ENCODE data around the gene CCPG1. TPM values are rescaled to one million over a fixed set of nuclear protein-coding genes. Genes with fewer than 3 reads are reported as not detected.

Gene CCPG1
- polyA plus RNA-seq, 1 of the 3 experiments (the other 2 are of a cell fraction), result 10.5 TPM

DNA sequence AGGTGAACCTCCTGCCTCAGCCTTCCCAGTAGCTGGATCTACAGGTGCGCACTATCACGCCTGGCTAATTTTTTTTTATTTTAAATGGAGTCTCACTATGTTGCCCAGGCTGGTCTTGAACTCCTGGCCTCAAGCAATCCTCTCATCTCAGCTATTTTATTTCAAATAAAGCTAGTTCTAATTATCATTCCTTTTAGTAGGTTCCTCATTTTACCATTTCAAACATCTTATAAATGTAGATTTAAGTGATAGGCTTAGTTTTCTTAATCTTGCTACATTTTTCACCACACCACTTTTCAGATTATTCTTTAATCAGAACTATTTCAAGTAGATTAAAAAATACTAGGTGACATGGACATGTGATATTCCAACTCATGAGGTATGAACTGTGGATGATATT, 58.9 kb downstream of the CCPG1 start:
- Histone ChIP-seq H3K4me3 (ENCODE audit: low read depth in 2 of 2, low read length in 1 of 2) (no peak overlapping the region), H3K27ac (ENCODE audit: low read depth in 2 of 2, low read length in 1 of 2) (no peak overlapping the region), H3K9ac (no peak overlapping the region), H3K79me2 (ENCODE audit: insufficient read depth) (no peaks in the 10 kb centered on the region), H3K36me3 (replicated peaks in 1 of 2; ENCODE audit: control insufficient read depth in 1 of 2, insufficient read depth in 2 of 2, low read length in 1 of 2) (peaks cover 0 to 21% of the 10 kb centered on the region in 2 experiments), H3K4me2 (no peak overlapping the region), H4K20me1 (ENCODE audit: insufficient read depth) (no peaks in the 10 kb centered on the region), H3F3A (replicated peaks; ENCODE audit: insufficient read depth) (peaks cover 4% of the 10 kb centered on the region), H3K4me1 (ENCODE audit: control insufficient read depth in 1 of 2, insufficient read depth in 2 of 2, low read depth in 1 of 2, low read length in 1 of 2) (peaks cover under 1 to 1% of the 10 kb centered on the region in 2 experiments; a peak in 3 of 4 replicates), H3K9me2 (no peaks in the 10 kb centered on the region), H3K27me3 (ENCODE audit: insufficient read depth) (no peaks in the 10 kb centered on the region), H3K9me3 (no peaks in the 10 kb centered on the region), H2AFZ (ENCODE audit: low read depth) (no peak overlapping the region)
- POLR2A ChIA-PET, result no interaction called here
- TF ChIP-seq TCF12 (IDR thresholded peaks at IDR 0.05) (no peak), NFIC (IDR thresholded peaks at IDR 0.05; ENCODE audit: borderline replicate concordance) (no peak), TEAD4 (IDR thresholded peaks at IDR 0.05; ENCODE audit: borderline replicate concordance, insufficient read depth) (no peak), EP300 (IDR thresholded peaks at IDR 0.05; ENCODE audit: borderline replicate concordance in 1 of 2, low read depth in 1 of 2, low read length in 1 of 2) (no peak), FOXM1 (IDR thresholded peaks at IDR 0.05; ENCODE audit: low read depth) (no peak), RFX5 (IDR thresholded peaks at IDR 0.05; ENCODE audit: low read length) (no peak), MAX (IDR thresholded peaks at IDR 0.05; ENCODE audit: low read depth) (no peak), TAF1 (IDR thresholded peaks at IDR 0.05; ENCODE audit: borderline replicate concordance, low read depth, low read length) (no peak), ZBTB33 (IDR thresholded peaks at IDR 0.05; ENCODE audit: borderline replicate concordance, low read depth) (no peak), FOSL2 (IDR thresholded peaks at IDR 0.05; ENCODE audit: borderline replicate concordance, low read depth) (no peak), POLR2AphosphoS5 (IDR thresholded peaks at IDR 0.05; ENCODE audit: low read depth, low read length) (no peak)
- TF ChIP-seq, protein P1, sequence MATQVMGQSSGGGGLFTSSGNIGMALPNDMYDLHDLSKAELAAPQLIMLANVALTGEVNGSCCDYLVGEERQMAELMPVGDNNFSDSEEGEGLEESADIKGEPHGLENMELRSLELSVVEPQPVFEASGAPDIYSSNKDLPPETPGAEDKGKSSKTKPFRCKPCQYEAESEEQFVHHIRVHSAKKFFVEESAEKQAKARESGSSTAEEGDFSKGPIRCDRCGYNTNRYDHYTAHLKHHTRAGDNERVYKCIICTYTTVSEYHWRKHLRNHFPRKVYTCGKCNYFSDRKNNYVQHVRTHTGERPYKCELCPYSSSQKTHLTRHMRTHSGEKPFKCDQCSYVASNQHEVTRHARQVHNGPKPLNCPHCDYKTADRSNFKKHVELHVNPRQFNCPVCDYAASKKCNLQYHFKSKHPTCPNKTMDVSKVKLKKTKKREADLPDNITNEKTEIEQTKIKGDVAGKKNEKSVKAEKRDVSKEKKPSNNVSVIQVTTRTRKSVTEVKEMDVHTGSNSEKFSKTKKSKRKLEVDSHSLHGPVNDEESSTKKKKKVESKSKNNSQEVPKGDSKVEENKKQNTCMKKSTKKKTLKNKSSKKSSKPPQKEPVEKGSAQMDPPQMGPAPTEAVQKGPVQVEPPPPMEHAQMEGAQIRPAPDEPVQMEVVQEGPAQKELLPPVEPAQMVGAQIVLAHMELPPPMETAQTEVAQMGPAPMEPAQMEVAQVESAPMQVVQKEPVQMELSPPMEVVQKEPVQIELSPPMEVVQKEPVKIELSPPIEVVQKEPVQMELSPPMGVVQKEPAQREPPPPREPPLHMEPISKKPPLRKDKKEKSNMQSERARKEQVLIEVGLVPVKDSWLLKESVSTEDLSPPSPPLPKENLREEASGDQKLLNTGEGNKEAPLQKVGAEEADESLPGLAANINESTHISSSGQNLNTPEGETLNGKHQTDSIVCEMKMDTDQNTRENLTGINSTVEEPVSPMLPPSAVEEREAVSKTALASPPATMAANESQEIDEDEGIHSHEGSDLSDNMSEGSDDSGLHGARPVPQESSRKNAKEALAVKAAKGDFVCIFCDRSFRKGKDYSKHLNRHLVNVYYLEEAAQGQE (IDR thresholded peaks at IDR 0.05; ENCODE audit: low read depth, low read length), result no peak
- TF ChIP-seq, protein P2, sequence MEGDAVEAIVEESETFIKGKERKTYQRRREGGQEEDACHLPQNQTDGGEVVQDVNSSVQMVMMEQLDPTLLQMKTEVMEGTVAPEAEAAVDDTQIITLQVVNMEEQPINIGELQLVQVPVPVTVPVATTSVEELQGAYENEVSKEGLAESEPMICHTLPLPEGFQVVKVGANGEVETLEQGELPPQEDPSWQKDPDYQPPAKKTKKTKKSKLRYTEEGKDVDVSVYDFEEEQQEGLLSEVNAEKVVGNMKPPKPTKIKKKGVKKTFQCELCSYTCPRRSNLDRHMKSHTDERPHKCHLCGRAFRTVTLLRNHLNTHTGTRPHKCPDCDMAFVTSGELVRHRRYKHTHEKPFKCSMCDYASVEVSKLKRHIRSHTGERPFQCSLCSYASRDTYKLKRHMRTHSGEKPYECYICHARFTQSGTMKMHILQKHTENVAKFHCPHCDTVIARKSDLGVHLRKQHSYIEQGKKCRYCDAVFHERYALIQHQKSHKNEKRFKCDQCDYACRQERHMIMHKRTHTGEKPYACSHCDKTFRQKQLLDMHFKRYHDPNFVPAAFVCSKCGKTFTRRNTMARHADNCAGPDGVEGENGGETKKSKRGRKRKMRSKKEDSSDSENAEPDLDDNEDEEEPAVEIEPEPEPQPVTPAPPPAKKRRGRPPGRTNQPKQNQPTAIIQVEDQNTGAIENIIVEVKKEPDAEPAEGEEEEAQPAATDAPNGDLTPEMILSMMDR (IDR thresholded peaks at IDR 0.05), result no peak
- TF ChIP-seq, protein P3, sequence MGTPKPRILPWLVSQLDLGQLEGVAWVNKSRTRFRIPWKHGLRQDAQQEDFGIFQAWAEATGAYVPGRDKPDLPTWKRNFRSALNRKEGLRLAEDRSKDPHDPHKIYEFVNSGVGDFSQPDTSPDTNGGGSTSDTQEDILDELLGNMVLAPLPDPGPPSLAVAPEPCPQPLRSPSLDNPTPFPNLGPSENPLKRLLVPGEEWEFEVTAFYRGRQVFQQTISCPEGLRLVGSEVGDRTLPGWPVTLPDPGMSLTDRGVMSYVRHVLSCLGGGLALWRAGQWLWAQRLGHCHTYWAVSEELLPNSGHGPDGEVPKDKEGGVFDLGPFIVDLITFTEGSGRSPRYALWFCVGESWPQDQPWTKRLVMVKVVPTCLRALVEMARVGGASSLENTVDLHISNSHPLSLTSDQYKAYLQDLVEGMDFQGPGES (IDR thresholded peaks at IDR 0.05; ENCODE audit: low read depth, low read length), result no peak
- TF ChIP-seq, protein P4, sequence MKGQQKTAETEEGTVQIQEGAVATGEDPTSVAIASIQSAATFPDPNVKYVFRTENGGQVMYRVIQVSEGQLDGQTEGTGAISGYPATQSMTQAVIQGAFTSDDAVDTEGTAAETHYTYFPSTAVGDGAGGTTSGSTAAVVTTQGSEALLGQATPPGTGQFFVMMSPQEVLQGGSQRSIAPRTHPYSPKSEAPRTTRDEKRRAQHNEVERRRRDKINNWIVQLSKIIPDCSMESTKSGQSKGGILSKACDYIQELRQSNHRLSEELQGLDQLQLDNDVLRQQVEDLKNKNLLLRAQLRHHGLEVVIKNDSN (IDR thresholded peaks at IDR 0.05; ENCODE audit: borderline replicate concordance, low read depth), result no peak
- 100% methylated on average over 2 of the region's 2 CpGs for WGBS (ENCODE audit: low lambda C conversion rate)
- DNase-seq, result no peak
- CTCF ChIA-PET, result interaction anchor here (0.7 kb wide), 1 partner anchor 59 kb away, joined by 3 read pairs; the partner anchor contains the start of genes CCPG1 and PIERCE2
